HL-60 (cell line): ENCODE measurements around the gene FTO.

Source experiments
- DNase-seq, 2 experiments: peaks; one replicate each; pipeline ENCODE4 v3.0.0-alpha.2; 2010 to 2020; ENCODE audit warnings: low read depth in 1 of 2, low spot score in 1 of 2
- H3K27ac ChIP-seq: fragments of 250-450 bp; sonication (Bioruptor Pico); replicated peaks from 2 replicates; pipeline ENCODE4 v1.5.1; 2020; ENCODE audit warnings: mild to moderate bottlenecking, moderate library complexity
- H3K27me3 ChIP-seq: fragments of 250-450 bp; sonication (Bioruptor Pico); 2 replicates; pipeline ENCODE4 v1.5.1; 2021; ENCODE audit warnings: mild to moderate bottlenecking, moderate library complexity; ENCODE audit not compliant: insufficient read depth, poor library complexity, severe bottlenecking
- H3K4me3 ChIP-seq: replicated peaks from 2 replicates; pipeline ENCODE4 v1.5.1; 2011; ENCODE audit warnings: mild to moderate bottlenecking, control low read depth, low read length; ENCODE audit not compliant: insufficient read depth
- GABPA ChIP-seq: IDR thresholded peaks from 2 replicates; pipeline ENCODE4 v1.6.1; 2012; ENCODE audit warnings: low read depth
- POLR2AphosphoS5 ChIP-seq: IDR thresholded peaks from 2 replicates; pipeline ENCODE4 v1.6.1; 2012; ENCODE audit warnings: low read depth
- SPI1 ChIP-seq: IDR thresholded peaks from 2 replicates; pipeline ENCODE4 v1.6.1; 2012; ENCODE audit warnings: low read depth, mild to moderate bottlenecking, borderline replicate concordance
- TF ChIP-seq, protein P1 (sequence below): IDR thresholded peaks from 2 replicates; pipeline ENCODE4 v1.6.1; 2012; ENCODE audit warnings: low read depth; ENCODE audit not compliant: insufficient replicate concordance
- TF ChIP-seq, protein P2 (sequence below): IDR thresholded peaks from one replicate; pipeline ENCODE4 v1.5.1; 2011; ENCODE audit warnings: low read length, control low read depth, inconsistent platforms; ENCODE audit not compliant: insufficient read depth

FTO gene

GRCh38 chr16:53881371-53881770 is 177.4 kb downstream of the FTO start:
- Histone ChIP-seq H3K27me3 (no peaks in the 10 kb centered on the region), H3K27ac (no peak overlapping the region), H3K4me3 (no peak overlapping the region)
- no peak for DNase-seq
- TF ChIP-seq GABPA (no peak), POLR2AphosphoS5 (no peak), SPI1 (no peak)
- TF ChIP-seq, protein P1, sequence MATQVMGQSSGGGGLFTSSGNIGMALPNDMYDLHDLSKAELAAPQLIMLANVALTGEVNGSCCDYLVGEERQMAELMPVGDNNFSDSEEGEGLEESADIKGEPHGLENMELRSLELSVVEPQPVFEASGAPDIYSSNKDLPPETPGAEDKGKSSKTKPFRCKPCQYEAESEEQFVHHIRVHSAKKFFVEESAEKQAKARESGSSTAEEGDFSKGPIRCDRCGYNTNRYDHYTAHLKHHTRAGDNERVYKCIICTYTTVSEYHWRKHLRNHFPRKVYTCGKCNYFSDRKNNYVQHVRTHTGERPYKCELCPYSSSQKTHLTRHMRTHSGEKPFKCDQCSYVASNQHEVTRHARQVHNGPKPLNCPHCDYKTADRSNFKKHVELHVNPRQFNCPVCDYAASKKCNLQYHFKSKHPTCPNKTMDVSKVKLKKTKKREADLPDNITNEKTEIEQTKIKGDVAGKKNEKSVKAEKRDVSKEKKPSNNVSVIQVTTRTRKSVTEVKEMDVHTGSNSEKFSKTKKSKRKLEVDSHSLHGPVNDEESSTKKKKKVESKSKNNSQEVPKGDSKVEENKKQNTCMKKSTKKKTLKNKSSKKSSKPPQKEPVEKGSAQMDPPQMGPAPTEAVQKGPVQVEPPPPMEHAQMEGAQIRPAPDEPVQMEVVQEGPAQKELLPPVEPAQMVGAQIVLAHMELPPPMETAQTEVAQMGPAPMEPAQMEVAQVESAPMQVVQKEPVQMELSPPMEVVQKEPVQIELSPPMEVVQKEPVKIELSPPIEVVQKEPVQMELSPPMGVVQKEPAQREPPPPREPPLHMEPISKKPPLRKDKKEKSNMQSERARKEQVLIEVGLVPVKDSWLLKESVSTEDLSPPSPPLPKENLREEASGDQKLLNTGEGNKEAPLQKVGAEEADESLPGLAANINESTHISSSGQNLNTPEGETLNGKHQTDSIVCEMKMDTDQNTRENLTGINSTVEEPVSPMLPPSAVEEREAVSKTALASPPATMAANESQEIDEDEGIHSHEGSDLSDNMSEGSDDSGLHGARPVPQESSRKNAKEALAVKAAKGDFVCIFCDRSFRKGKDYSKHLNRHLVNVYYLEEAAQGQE: no peak
- TF ChIP-seq, protein P2, sequence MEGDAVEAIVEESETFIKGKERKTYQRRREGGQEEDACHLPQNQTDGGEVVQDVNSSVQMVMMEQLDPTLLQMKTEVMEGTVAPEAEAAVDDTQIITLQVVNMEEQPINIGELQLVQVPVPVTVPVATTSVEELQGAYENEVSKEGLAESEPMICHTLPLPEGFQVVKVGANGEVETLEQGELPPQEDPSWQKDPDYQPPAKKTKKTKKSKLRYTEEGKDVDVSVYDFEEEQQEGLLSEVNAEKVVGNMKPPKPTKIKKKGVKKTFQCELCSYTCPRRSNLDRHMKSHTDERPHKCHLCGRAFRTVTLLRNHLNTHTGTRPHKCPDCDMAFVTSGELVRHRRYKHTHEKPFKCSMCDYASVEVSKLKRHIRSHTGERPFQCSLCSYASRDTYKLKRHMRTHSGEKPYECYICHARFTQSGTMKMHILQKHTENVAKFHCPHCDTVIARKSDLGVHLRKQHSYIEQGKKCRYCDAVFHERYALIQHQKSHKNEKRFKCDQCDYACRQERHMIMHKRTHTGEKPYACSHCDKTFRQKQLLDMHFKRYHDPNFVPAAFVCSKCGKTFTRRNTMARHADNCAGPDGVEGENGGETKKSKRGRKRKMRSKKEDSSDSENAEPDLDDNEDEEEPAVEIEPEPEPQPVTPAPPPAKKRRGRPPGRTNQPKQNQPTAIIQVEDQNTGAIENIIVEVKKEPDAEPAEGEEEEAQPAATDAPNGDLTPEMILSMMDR: no peak

- TF ChIP-seq GABPA: no peak
- TF ChIP-seq, protein P1: no peak
- DNase-seq: no peak
- Histone ChIP-seq H3K27me3 (no peaks in the 10 kb centered on the region), H3K27ac (no peak overlapping the region), H3K4me3 (no peak overlapping the region)
Measured at GRCh38 chr16:53882310-53882709, 178.4 kb downstream of the FTO start.

- Histone ChIP-seq H3K27ac (no peak overlapping the region), H3K4me3 (no peak overlapping the region), H3K27me3 (no peaks in the 10 kb centered on the region)
- TF ChIP-seq, protein P1: no peak
- no peak for TF ChIP-seq GABPA
- no peak for TF ChIP-seq POLR2AphosphoS5
- TF ChIP-seq, protein P2: no peak
- DNase-seq: no peak
Measured at GRCh38 chr16:53884748-53885147, 180.8 kb downstream of the FTO start.
